ENCODE results near the gene ST3GAL5.

GRCh38 chr2:85797263-85797660 is 91.5 kb downstream of the ST3GAL5 start:
- TF ChIP-seq POLR2A (IDR thresholded peaks at IDR 0.05): no peak
- no peak for TF ChIP-seq CTCF (IDR thresholded peaks at IDR 0.05)
